GM23248 (cell line): ENCODE measurements around the gene B9D1. TPM values are rescaled to one million over a fixed set of nuclear protein-coding genes. Genes with fewer than 3 reads are reported as not detected.

Experiments
- DNase-seq: peaks from one replicate; pipeline ENCODE4 v3.0.0-alpha.2; 2015
- H2AFZ ChIP-seq: fragments of 200-600 bp; sonication (generic); 2 replicates; pipeline ENCODE4 v1.6.1; 2016; ENCODE audit warnings: antibody characterized with exemption
- H3F3A ChIP-seq: fragments of 200-600 bp; sonication (generic); 2 replicates; pipeline ENCODE4 v1.6.1; 2016; ENCODE audit warnings: mild to moderate bottlenecking, antibody characterized with exemption, mixed run types; ENCODE audit not compliant: insufficient read depth
- H3K27ac ChIP-seq: fragments of 200-600 bp; sonication (generic); 2 replicates; pipeline ENCODE4 v1.5.1; 2016; ENCODE audit warnings: mild to moderate bottlenecking
- H3K27me3 ChIP-seq: fragments of 200-600 bp; sonication (generic); replicated peaks from 2 replicates; pipeline ENCODE4 v1.6.1; 2016; ENCODE audit warnings: mild to moderate bottlenecking; ENCODE audit not compliant: insufficient read depth
- H3K36me3 ChIP-seq: fragments of 200-600 bp; sonication (generic); 2 replicates; pipeline ENCODE4 v1.6.1; 2016; ENCODE audit warnings: low read depth, mild to moderate bottlenecking
- H3K4me1 ChIP-seq: fragments of 200-600 bp; sonication (generic); 2 replicates; pipeline ENCODE4 v1.6.1; 2016; ENCODE audit warnings: mild to moderate bottlenecking; ENCODE audit not compliant: insufficient read depth
- H3K4me2 ChIP-seq: fragments of 200-600 bp; sonication (generic); one replicate; pipeline ENCODE4 v1.6.1; 2016; ENCODE audit warnings: mild to moderate bottlenecking; ENCODE audit not compliant: unreplicated experiment
- H3K4me3 ChIP-seq: fragments of 200-600 bp; sonication (generic); 2 replicates; pipeline ENCODE4 v1.5.1; 2016; ENCODE audit warnings: mild to moderate bottlenecking
- H3K79me2 ChIP-seq: fragments of 200-600 bp; sonication (generic); 2 replicates; pipeline ENCODE4 v1.6.1; 2016; ENCODE audit warnings: mild to moderate bottlenecking; ENCODE audit not compliant: insufficient read depth
- H3K9ac ChIP-seq: fragments of 200-600 bp; sonication (generic); 2 replicates; pipeline ENCODE4 v1.6.1; 2016; ENCODE audit warnings: mild to moderate bottlenecking
- H3K9me2 ChIP-seq: fragments of 200-600 bp; sonication (generic); 2 replicates; pipeline ENCODE4 v1.6.1; 2016; ENCODE audit warnings: mixed run types, mild to moderate bottlenecking, moderate library complexity; ENCODE audit not compliant: insufficient read depth
- H3K9me3 ChIP-seq: fragments of 200-600 bp; sonication (generic); one replicate; pipeline ENCODE4 v1.6.1; 2017; ENCODE audit warnings: low read depth
- H4K20me1 ChIP-seq: fragments of 200-600 bp; sonication (generic); 2 replicates; pipeline ENCODE4 v1.6.0; 2016; ENCODE audit not compliant: insufficient read depth
- EZH2 ChIP-seq: fragments of 200-600 bp; sonication (generic); IDR thresholded peaks from 2 replicates; pipeline ENCODE4 v1.6.1; 2018; ENCODE audit warnings: antibody characterized with exemption, mild to moderate bottlenecking; ENCODE audit not compliant: insufficient read depth, poor library complexity, severe bottlenecking
- EZH2phosphoT487 ChIP-seq: fragments of 200-600 bp; sonication (generic); IDR thresholded peaks from 2 replicates; pipeline ENCODE4 v1.6.1; 2018; ENCODE audit warnings: antibody characterized with exemption, moderate library complexity, mild to moderate bottlenecking, low read depth; ENCODE audit not compliant: insufficient read depth
- WGBS, 2 experiments: methylation state at CpG; one replicate each; pipeline ENCODE4 v1.1.6; 2015 to 2017; ENCODE audit warnings: low lambda C conversion rate in 2 of 2, low coverage in 1 of 2; ENCODE audit errors: missing lambda C conversion rate in 2 of 2; 5-methylcytosine and 5-hydroxymethylcytosine counted together
- in situ Hi-C: fragments of 300-500 bp; cut with MboI; formaldehyde crosslinking; loops from 2 replicates; pipeline ENCODE4 v1.15.0; 2020
- polyA plus RNA-seq: library from polyadenylated mRNA; unstranded; fragments of >200 nt; fragmentation: Nextera tagmentation; extraction: Ambion mirVana; gene quantifications from 2 replicates; pipeline ENCODE4 v1.2.1, GENCODE V29; 2016
- total RNA-seq: library from RNA; depleted of rRNA; stranded (reverse); fragments of >200 nt; shearing (Covaris generic); gene quantifications from 2 replicates; pipeline ENCODE4 v1.2.3, GENCODE V29; 2014

B9D1 gene
- total and polyA plus RNA-seq, 2 experiments from 2014 or later = 15.5 to 24.4 TPM

DNA sequence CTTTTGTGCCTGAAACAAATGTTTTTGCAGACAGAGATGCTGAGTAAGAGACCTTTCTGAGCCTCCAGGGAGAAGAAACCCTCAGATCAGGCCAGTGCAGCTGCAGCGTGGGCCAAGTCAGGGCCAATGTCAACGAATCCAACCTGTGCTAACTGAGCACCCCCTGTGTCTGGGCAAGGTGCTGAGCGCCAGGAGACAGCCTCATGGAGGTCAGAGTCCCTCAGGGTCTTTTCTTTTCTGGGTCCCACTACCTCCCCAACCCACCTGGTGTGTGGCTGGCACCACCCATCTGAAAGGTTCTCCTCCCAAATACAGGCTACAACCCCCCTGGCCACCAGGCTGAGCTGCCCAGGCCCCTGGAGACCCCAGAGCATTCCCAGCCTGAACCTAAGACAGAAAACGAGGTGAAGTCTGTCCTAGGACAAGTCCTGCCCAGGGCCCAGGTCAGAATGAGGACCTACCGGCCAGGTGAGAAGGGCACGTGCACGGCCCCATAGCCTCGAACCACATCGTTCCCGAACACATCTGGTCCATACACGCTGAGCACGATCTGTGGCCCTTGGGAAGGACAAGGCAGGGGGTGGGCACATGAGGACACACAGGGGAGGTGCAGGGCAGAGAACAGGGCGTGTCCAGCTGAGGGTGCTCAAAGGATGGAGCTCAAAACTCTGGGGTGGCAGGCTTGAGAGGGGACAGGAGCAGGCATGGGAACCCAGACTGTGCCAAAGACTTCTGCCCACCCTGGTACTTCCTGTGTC, 15.0 kb downstream of the B9D1 start:
- Histone ChIP-seq H3K27me3 (no peaks in the 10 kb centered on the region), H3K4me2 (peak overlapping the region; percentile 43), H3K9ac (peak overlapping the region; percentile 10; the same call in 1 of the 2 replicates), H3K9me2 (no peaks in the 10 kb centered on the region), H3K79me2 (no peaks in the 10 kb centered on the region), H3K27ac (peak overlapping the region; percentile 66), H3K9me3 (no peaks in the 10 kb centered on the region), H4K20me1 (no peaks in the 10 kb centered on the region), H3F3A (peaks cover 23% of the 10 kb centered on the region), H3K4me1 (peaks cover 21% of the 10 kb centered on the region), H3K36me3 (no peaks in the 10 kb centered on the region), H3K4me3 (no peak overlapping the region), H2AFZ (no peak overlapping the region)
- DNase-seq = no peak
- in situ Hi-C loops = no loop called here
- WGBS, 2 experiments = 79 to 80% methylated on average over 13 of the region's 13 CpGs
- TF ChIP-seq EZH2phosphoT487 = no peak
- no peak for TF ChIP-seq EZH2

DNA sequence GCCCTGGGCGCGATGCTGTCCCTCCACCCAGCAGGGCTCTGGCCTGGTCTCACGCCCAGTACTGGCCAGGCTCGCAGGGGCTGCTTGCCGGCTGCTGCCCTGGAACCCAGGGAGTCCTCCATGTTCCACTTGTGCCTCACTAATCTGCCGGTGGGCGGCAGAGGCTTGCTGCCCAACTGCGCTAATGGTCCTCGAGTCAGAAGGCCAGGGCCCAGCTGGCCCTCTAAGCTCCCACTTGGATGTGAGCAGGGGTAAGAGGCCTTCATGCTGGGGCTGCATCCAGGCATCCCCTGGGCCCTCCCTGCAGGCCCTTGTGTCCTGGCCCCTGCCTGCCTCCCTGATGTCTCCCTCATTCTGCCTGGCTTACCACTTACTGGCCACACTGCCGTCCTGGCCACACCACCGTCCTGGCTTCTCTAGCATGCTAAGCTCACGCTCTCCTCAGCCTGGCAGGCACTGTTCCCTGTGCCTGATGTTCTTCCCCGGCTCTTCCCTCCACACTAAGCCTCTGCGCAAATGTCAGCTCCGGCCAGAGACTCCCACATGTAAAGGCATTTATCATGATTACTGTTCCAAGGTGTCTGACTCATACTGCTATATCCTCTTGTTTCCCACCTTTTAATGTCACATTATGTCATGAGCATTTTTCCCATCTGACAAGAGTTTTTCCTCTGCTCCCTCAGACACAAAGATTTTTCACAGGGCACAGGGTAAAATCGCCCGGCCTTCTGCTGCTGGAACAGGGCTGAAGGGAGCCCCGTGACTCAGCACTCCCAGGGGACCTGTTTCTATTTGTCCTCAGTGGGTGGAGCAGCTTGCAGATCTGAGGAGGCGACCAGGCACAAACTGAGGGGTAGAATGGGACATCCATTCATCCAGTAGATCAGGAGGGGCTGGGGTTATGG, 15.9 kb downstream of the B9D1 start:
- DNase-seq = peak; percentile 95
- Histone ChIP-seq H3K9me2 (no peaks in the 10 kb centered on the region), H3K27me3 (no peaks in the 10 kb centered on the region), H3F3A (peaks cover 23% of the 10 kb centered on the region), H3K9me3 (no peaks in the 10 kb centered on the region), H2AFZ (no peak overlapping the region), H3K27ac (peak overlapping the region; percentile 66), H3K4me3 (no peak overlapping the region), H3K36me3 (no peaks in the 10 kb centered on the region), H3K4me2 (peak overlapping the region; percentile 43), H3K9ac (peak overlapping the region; percentile 56), H4K20me1 (no peaks in the 10 kb centered on the region), H3K4me1 (peaks cover 28% of the 10 kb centered on the region), H3K79me2 (no peaks in the 10 kb centered on the region)
- WGBS, 2 experiments = 13 to 16% methylated on average over 19 of the region's 19 CpGs
- in situ Hi-C loops = no loop called here
- TF ChIP-seq EZH2 = no peak
- no peak for TF ChIP-seq EZH2phosphoT487

- Histone ChIP-seq H3K27ac (peak overlapping the region; percentile 66), H2AFZ (no peak overlapping the region), H3K4me3 (no peak overlapping the region), H3K9me3 (no peaks in the 10 kb centered on the region), H3K79me2 (no peaks in the 10 kb centered on the region), H3F3A (peaks cover 23% of the 10 kb centered on the region), H3K27me3 (no peaks in the 10 kb centered on the region), H3K9ac (peak overlapping the region; percentile 56), H3K36me3 (no peaks in the 10 kb centered on the region), H3K9me2 (no peaks in the 10 kb centered on the region), H3K4me1 (peaks cover 28% of the 10 kb centered on the region), H4K20me1 (no peaks in the 10 kb centered on the region), H3K4me2 (peak overlapping the region; percentile 43)
- TF ChIP-seq EZH2 (no peak), EZH2phosphoT487 (no peak)
- DNase-seq = no peak
- WGBS, 2 experiments = 70 to 73% methylated on average over 13 of the region's 13 CpGs
- in situ Hi-C loops = no loop called here
Observed at GRCh38 chr17:19345486-19346350, 16.8 kb downstream of the B9D1 start.

- in situ Hi-C loops = no loop called here
- no peaks in the 10 kb centered on the region for H4K20me1 ChIP-seq
- no peak overlapping the region for H3K27ac ChIP-seq
- no peaks in the 10 kb centered on the region for H3K36me3 ChIP-seq
- no peak overlapping the region for H3K4me3 ChIP-seq
- no peaks in the 10 kb centered on the region for H3K79me2 ChIP-seq
- H3K9me3 ChIP-seq = no peaks in the 10 kb centered on the region
- 98 to 99% methylated on average over 7 of the region's 7 CpGs for WGBS, 2 experiments
- H2AFZ ChIP-seq = no peak overlapping the region
- DNase-seq = no peak
- peaks cover 28% of the 10 kb centered on the region for H3K4me1 ChIP-seq
- TF ChIP-seq EZH2phosphoT487 (no peak), EZH2 (no peak)
- no peak overlapping the region for H3K4me2 ChIP-seq
- H3K27me3 ChIP-seq = no peaks in the 10 kb centered on the region
- H3K9me2 ChIP-seq = no peaks in the 10 kb centered on the region
- H3F3A ChIP-seq = peaks cover 23% of the 10 kb centered on the region
- H3K9ac ChIP-seq = no peak overlapping the region
Observed at GRCh38 chr17:19345067-19345460, 17.5 kb downstream of the B9D1 start.
